Liver (tissue), 3 donors: ENCODE measurements around the gene FGFR3.

Source experiments
- CTCF ChIP-seq: fragments of 150-350 bp; IDR thresholded peaks from 2 replicates; pipeline ENCODE4 v1.5.1; 2017; ENCODE audit warnings: improper control_type of control experiment, low read depth, low read length; ENCODE audit not compliant: missing input control
- EGR1 ChIP-seq, 2 donors: IDR thresholded peaks; 2 replicates each; pipeline ENCODE4 v1.6.1; 2016 to 2018; ENCODE audit warnings: antibody characterized with exemption in 2 of 2, low read depth in 2 of 2
- GABPA ChIP-seq, 2 donors: IDR thresholded peaks in 1 of 2; conservative IDR thresholded peaks in 1 of 2; 2 replicates each; pipeline ENCODE4 v1.6.1; 2016; ENCODE audit warnings: antibody characterized with exemption in 2 of 2, mild to moderate bottlenecking in 1 of 2, moderate library complexity in 1 of 2
- MAX ChIP-seq: IDR thresholded peaks from 2 replicates; pipeline ENCODE4 v1.6.1; 2016; ENCODE audit warnings: antibody characterized with exemption
- REST ChIP-seq: IDR thresholded peaks from 2 replicates; pipeline ENCODE4 v1.6.1; 2016; ENCODE audit warnings: antibody characterized with exemption, mild to moderate bottlenecking
- RXRA ChIP-seq, 2 donors: IDR thresholded peaks; 2 replicates each; pipeline ENCODE4 v1.6.1; 2017 to 2018; ENCODE audit warnings: antibody characterized with exemption in 2 of 2, mild to moderate bottlenecking in 1 of 2
- TAF1 ChIP-seq: conservative IDR thresholded peaks from 2 replicates; pipeline ENCODE4 v1.6.1; 2016; ENCODE audit warnings: antibody characterized with exemption, mild to moderate bottlenecking
- YY1 ChIP-seq: IDR thresholded peaks from 2 replicates; pipeline ENCODE4 v1.6.1; 2016; ENCODE audit warnings: antibody characterized with exemption, mild to moderate bottlenecking
- donor health status: healthy.
- donor health status: healthy.

GRCh38 chr4:1761130-1761689 is 31.9 kb upstream of the FGFR3 start:
- TF ChIP-seq CTCF (no peak), REST (no peak), EGR1 (IDR thresholded peaks at IDR 0.05; ENCODE audit: low read depth in 2 of 2) (no peak), GABPA (IDR thresholded peaks at IDR 0.05 in 1 of 2, conservative IDR thresholded peaks at IDR 0.05 in 1 of 2) (no peak), RXRA (IDR thresholded peaks at IDR 0.05) (no peak), MAX (no peak), TAF1 (no peak), YY1 (no peak)
